Activated CD4-positive, alpha-beta T cell treated with anti-CD3 and anti-CD28 coated beads, Interleukin-10, Interleukin-2, amounts not matched to agents 100 ng/mL and 50 ng/mL, durations not matched to agents 16 hours and 8 hours (primary cell): ENCODE data around the gene PSG3.
"Not testable (repeated sequence)": the region's sequence is repeated elsewhere in the genome, so short reads cannot be mapped to it uniquely, and the experiment has no call there.

ENCODE experiments used
- DNase-seq: peaks from one replicate; pipeline ENCODE4 v3.0.0-alpha.2; 2020

The PSG3 gene

GRCh38 chr19:42693760-42694350 is 46.4 kb downstream of the PSG3 start:
- peak; percentile 23 for DNase-seq

- peak; percentile 32 for DNase-seq
Measured at GRCh38 chr19:42683917-42684513, 56.3 kb downstream of the PSG3 start.

GRCh38 chr19:42676326-42676725 is 64.0 kb downstream of the PSG3 start:
- not testable (repeated sequence) for DNase-seq

- DNase-seq, result not testable (repeated sequence)
Measured at GRCh38 chr19:42674549-42674948, 65.7 kb downstream of the PSG3 start.
